Measurements from ENCODE around the gene COPS7A.

Gene COPS7A

GRCh38 chr12:6775185-6776174 lies 51.6 kb downstream of the COPS7A start:
- TF ChIP-seq CTCF (IDR thresholded peaks at IDR 0.05; ENCODE audit: low read depth, low read length, missing control alignments), result no peak
- no peak overlapping the region for H3K4me3 ChIP-seq (ENCODE audit: low read depth, low read length)
- no peak for DNase-seq (ENCODE audit: low read depth)

DNA sequence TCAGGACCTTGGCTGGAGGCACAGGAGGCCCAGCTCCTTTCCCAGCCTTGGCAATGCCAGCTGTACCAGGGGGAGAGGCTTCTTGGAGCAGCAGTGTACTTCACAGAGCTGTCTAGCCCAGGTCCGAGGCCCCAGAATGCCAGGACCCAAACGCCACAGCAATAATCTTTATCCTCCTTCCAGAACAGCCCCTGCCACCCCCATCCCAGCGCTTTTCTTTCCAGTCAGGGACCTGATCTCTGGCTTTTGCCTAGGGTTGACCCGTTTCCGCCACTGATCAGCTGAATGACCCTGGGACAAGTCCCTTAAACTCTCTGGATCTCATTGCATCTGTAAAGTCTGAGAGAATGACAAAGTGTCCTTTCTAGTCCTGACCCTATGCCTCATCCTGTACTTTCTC lies 53.5 kb downstream of the COPS7A start:
- TF ChIP-seq CTCF (IDR thresholded peaks at IDR 0.05; ENCODE audit: low read depth, low read length, missing control alignments), result no peak
- no peak for DNase-seq (ENCODE audit: low read depth)
- H3K4me3 ChIP-seq (ENCODE audit: low read depth, low read length), result no peak overlapping the region

DNA sequence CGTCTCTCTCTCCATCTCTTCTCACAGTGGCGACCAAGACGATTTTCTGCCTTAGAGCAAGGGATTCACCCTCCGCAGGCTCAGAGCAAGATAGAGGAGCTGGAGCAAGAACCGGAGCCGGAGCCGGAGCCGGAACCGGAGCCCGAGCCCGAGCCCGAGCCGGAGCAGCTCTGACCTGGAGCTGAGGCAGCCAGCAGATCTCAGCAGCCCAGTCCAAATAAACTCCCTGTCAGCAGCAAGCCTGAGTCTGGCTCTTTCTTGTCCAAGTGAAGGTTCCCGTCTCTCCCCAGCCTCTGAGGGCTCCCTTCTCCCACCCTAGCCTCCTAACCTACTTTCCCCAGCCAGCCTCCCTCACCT lies 54.3 kb downstream of the COPS7A start:
- H3K4me3 ChIP-seq (ENCODE audit: low read depth, low read length), result peak overlapping the region; percentile 47
- DNase-seq (ENCODE audit: low read depth), result no peak
- no peak for TF ChIP-seq CTCF (IDR thresholded peaks at IDR 0.05; ENCODE audit: low read depth, low read length, missing control alignments)

DNA sequence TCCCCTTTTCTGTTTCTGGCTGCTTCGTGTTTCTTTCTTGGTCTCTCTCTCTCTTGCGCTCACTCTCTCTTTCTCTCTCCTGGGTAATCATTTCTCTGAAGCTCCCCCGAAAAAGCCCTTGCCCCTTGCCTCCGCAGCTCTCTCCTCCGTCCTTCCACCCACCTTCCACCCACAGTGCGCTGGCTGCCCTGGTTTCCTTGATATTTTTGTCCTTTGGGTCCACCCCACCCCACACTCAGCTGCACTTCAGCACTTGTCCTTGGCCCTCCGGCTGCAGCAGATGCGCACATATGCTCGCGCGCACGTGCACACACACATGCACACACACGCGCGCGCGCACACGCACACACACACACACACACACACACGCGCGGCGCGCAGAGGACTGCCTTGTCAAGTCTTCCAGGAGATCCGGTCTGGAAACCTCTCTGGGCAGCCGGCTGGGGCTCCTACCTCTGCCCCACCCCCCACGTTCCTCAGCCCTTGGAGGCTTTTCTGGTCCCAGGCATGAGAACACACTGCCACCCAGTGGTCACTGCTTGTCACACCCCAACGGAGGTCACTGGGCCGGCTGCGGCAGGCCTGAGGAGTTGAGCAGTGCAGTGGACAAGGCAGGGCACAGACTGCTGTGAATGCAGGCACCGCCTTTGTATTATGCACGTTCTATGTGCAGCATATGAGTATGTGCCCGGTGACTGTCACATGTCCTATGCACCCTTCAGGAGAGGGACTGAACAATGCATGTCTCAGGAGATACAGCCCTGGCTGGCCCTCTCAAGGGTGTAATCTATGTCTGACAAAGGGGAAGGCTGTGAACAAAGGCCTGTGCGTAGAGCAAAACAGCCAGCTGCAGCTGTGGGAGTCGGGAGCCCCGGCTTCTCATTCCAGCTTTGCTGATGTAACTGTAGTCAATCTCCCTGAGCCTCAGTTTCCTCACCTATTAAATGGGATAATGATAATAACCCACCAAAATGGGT lies 55.0 kb downstream of the COPS7A start:
- TF ChIP-seq CTCF (IDR thresholded peaks at IDR 0.05; ENCODE audit: low read depth, low read length, missing control alignments), result peak; percentile 91
- peak; percentile 57 for DNase-seq (ENCODE audit: low read depth)

DNA sequence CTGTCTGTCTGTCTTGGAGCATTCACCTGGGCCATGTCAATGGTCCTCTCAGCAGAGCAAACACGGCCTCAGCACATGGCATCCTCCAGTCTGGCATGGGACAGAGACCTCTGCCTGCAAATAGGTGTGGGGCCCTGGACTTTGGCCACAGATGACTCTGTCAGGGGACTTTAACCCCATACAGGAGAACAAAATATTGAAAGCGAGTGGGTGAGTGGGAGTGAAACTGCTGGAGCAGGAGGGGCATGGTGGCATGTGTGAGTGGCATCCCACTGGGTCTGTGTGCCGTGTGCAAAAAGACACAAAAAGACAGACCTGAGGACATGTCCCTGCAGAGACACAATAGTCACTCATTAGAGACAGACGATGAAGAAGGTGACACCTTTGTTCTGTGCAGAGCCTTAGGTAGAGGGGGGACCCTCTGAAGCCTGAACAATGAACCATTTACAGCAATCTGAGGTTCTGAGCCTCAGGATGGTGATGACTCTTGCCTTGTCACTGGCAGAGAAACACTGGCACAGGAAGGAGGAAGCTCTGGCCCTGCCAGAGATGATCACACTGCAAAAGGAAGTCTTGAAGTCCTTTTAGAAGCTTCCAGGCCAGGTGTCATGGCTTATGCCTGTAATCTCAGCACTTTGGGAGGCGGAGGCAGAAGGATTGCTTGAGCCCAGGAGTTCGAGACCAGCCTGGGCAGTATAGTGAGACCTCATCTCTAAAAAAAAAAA lies 56.0 kb downstream of the COPS7A start:
- no peak overlapping the region for H3K4me3 ChIP-seq (ENCODE audit: low read depth, low read length)
- TF ChIP-seq CTCF (IDR thresholded peaks at IDR 0.05; ENCODE audit: low read depth, low read length, missing control alignments), result no peak
- no peak for DNase-seq (ENCODE audit: low read depth)

More for the DNA sequence above, 55.0 kb downstream of the COPS7A start:
- peak overlapping the region; percentile 47 for H3K4me3 ChIP-seq (ENCODE audit: low read depth, low read length)

DNA sequence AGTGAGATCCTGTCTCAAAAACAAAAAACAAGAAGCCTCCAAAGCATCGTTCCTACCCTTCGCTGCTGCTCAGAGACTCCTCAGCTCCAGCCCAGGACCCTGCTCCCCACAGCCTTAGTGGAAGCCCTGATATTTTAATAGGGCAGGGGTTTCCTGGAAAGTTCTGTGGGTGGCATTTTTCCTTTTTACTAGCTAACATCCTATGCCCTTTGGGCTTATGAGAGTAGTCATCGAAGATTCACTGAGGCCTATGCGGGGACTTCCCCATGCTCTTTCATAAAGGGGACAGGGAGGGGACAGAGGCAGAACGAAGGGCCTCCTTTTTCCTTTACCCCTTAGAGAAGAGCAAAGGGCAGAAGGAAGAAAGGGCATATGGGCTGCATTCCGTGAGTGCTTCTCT lies 56.7 kb downstream of the COPS7A start:
- no peak for TF ChIP-seq CTCF (IDR thresholded peaks at IDR 0.05; ENCODE audit: low read depth, low read length, missing control alignments)
- no peak for DNase-seq (ENCODE audit: low read depth)
- no peak overlapping the region for H3K4me3 ChIP-seq (ENCODE audit: low read depth, low read length)
